ENCODE measurements around the gene DSP.
A peak's percentile ranks its signal among the peaks of the same experiment; 100 is the strongest.

The DSP gene

DNA sequence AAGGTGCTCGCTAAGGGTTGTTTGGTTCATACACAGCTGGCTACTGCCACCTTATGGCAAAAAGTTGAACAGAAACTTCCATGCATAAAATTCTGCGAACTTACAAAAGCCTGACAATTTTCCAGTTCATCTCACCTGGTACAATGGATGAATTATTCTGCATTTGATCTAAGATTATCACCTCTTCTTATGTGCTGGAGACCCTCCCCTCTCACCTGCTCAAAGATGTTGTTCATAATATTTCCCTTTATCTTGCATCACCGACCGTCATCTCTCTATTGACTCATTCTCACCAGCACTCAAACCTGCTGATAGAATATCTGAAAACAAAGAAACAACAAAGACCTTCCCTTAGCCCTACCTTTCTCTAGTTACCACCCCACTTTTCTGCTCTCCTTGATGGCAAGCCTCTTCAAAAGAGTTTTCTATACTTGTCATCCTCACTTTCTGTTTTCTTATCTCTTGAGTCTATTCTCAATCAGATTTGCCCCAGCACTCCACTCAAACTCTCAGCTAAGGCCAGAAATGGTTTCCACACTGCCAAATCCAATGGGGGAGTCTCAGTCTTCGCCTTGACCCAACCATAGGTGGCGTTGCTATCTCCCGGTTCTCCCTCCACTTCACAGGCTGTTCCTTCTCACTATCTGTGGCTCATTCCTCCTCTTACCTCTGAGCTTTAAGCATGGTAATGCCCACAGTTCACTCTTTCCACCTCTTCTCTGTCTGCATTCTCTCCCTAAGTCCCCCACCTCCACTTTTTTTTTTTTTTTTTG lies 74.3 kb downstream of the DSP start:
- DNase-seq: peak; percentile 86

- no peak for DNase-seq
These were observed 76.6 kb downstream of the DSP start for GRCh38 chr6:7617801-7618764.

DNA sequence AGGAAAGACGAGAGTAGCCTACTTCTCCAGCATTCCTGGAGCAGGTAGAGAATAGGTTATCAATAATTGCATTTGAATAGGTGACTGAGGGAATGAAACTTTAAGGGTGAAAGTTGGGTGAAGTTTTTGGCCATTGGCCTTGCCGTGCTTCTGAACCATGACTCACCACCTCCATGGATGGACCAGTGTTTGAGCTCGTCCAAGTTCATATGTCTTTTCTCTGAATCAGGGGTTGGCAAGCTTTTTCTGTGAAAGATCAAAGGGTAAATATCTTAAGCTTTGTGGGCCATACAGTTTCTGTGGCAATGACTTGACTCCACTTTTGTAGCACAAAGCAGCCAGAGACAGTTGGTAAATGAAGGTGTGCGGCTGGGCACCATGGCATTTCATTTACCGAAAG lies 80.3 kb downstream of the DSP start:
- DNase-seq: no peak

GRCh38 chr6:7624796-7625710 lies 83.6 kb downstream of the DSP start:
- DNase-seq: peak; percentile 73

GRCh38 chr6:7628479-7628878 lies 87.0 kb downstream of the DSP start:
- DNase-seq: no peak

- no peak for DNase-seq
These were observed 87.4 kb downstream of the DSP start for GRCh38 chr6:7628909-7629308.

- no peak for DNase-seq
These were observed 87.8 kb downstream of the DSP start for GRCh38 chr6:7629321-7629720.

DNA sequence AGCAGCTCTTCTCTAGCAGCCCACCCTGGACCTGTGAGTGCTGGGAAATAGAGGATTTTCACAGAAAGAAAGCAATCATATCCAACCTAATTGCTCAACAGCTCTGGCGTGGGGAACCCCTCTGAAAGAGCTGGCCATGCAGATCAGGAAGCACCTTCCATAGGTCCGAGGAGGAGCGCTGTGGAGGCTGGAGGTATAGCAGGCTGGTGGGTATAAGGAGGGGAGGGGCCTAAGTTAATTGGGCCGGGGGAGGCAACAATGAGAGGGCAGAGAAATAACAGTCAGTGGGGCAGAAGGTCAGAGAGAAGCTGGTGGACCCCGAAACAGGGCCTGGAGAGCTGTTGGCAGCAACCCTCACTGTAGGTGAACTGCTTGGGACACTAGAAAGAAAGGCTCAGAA lies 89.3 kb downstream of the DSP start:
- DNase-seq: no peak

DNA sequence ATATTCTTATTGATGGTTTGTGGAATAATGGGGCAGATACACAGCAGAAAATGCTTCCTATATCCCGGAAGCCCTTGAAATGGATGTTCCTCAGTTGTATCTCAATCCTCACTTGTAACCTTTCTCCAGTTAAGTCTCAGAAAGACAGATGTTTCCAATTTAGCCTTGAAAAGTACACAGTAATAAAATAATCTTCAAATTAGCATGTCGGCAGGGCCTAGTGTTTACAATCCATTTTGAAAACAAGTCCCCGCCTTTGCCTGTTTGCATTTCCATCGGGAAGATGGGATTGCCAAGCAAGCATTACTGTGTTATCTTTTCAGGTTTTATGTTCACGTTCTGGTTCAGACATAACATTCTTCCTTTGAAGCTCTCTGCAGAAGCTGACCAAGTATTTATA lies 90.0 kb downstream of the DSP start:
- no peak for DNase-seq

GRCh38 chr6:7632501-7633290 lies 91.2 kb downstream of the DSP start:
- DNase-seq: no peak

- no peak for DNase-seq
These were observed 91.9 kb downstream of the DSP start for GRCh38 chr6:7633361-7633760.

DNA sequence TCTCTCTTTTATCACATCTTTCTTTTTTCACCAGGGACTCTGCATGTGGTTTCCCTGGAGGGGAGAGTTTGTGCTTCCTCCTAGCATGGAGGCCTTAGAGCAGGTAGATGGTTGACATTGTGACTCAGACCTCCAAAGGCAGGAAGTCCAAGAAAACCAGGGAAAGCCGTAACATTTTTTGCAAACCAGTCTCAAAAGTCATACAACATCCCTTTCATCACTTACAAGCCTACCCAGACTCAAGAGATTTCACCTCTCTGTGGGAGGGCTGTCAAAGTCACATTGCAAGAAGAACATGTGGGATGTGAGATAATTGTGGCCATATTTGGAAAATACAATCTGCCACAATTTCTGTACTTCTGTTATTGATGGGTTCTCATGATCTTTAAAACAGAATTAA lies 94.7 kb downstream of the DSP start:
- DNase-seq: no peak

All from eye (tissue), 1 donor.